ENCODE measurements around the gene ARHGEF17.

The ARHGEF17 gene

GRCh38 chr11:73292525-73292894 is 15.6 kb upstream of the ARHGEF17 start:
- DNase-seq (ENCODE audit: low read depth, low spot score), result peak; percentile 52

GRCh38 chr11:73293356-73293936 is 14.6 kb upstream of the ARHGEF17 start:
- DNase-seq (ENCODE audit: low read depth, low spot score), result no peak

GRCh38 chr11:73294604-73295003 is 13.5 kb upstream of the ARHGEF17 start:
- DNase-seq (ENCODE audit: low read depth, low spot score), result no peak

DNA sequence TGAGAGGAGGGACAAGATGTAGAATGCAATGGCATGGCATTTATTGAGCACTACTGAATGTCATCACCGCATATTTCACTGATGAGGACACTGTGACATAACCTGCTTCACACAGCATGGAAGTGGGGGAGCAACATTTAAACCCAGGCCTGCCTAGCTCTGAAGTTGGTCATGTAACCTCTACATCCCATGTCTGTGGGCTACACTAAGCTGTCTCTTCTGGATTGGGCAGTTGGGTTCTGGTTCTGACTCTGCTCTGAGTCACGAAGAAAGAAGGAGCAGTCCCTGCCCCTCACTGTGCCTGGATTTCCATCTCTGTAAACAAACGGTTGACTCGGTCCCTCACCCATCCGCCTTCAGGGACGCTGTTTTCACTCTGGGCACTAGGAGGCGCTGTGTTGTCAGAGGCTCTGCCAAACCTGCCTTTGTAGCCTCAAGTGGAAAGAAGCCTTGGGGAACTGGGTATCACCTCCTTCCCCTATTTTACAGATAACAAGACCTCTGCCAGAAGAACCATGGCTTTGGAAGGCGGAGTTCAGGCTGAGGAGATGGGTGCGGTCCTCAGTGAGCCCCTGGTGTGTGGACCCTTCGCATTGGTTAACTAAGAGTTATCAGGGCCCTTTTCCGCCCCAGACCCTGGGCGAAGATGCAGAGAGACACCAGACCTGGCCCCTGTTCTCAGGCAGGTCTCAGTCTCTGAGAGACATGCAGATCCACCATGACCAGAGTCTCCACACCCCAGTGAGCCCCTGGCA is 12.7 kb upstream of the ARHGEF17 start:
- DNase-seq (ENCODE audit: low read depth, low spot score), result peak; percentile 85

DNA sequence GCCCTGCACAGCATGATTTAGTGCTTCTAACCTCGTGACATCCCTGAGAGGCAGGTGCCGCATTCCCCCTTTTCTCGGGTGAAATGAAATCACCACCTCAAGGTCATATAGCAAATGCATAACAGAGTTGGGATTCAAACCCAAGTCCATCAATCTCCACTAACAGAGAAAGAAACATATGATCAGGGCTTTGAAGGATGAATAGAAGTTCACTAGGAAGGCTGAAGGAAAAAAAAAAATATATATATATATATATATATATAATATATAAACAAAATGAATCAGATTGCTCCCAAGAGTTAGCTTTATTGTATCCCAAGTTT is 12.1 kb upstream of the ARHGEF17 start:
- DNase-seq (ENCODE audit: low read depth, low spot score), result no peak

- no peak for DNase-seq (ENCODE audit: low read depth, low spot score)
Measured at GRCh38 chr11:73296501-73297230, 11.4 kb upstream of the ARHGEF17 start.

DNA sequence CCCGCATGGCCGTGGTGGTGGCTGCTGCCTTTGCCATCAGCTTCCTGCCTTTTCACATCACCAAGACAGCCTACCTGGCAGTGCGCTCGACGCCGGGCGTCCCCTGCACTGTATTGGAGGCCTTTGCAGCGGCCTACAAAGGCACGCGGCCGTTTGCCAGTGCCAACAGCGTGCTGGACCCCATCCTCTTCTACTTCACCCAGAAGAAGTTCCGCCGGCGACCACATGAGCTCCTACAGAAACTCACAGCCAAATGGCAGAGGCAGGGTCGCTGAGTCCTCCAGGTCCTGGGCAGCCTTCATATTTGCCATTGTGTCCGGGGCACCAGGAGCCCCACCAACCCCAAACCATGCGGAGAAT is 10.9 kb upstream of the ARHGEF17 start:
- no peak for DNase-seq (ENCODE audit: low read depth, low spot score)

- no peak for DNase-seq (ENCODE audit: low read depth, low spot score)
Measured at GRCh38 chr11:73297702-73298101, 10.4 kb upstream of the ARHGEF17 start.

DNA sequence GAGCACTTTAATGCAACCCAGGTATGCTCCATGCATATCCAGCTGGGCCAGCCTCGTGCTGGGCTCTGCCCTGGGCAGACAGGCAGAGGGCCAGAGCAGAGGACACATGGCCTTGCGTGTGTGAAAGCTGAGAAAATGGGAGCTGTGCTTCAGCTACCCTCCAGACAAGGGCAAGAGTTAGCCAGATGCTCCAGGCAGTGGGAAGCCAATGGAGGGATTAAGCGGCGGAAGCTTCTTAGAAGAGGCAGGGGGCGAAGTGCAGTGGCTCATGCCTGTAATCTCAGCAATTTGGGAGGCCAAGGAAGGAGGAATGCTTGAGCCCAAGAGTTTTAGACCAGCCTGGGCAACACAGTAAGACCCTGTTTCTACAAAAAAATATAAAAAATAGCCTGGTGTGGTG is 9.8 kb upstream of the ARHGEF17 start:
- DNase-seq (ENCODE audit: low read depth, low spot score), result no peak

DNA sequence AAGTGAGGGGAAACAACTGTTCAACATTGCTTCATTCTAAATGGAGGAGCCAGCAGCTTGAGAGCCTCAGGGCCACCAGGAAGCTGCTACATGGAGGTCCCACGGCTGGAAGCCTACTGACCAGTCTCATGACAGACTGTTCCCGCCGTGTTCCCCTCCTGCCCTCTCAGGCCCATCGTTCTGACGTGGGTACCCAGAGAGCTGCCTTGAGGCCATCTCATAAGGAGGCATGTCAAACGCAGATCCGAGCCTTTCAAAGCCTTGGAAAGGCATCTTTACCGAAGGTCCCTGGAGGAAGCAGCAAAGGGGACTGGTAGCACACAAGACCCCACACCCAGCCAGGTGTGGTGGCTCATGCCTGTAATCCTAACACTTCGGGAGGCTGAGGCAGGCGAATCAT is 8.3 kb upstream of the ARHGEF17 start:
- no peak for DNase-seq (ENCODE audit: low read depth, low spot score)

- no peak for DNase-seq (ENCODE audit: low read depth, low spot score)
Measured at GRCh38 chr11:73306069-73306841, 1.8 kb upstream of the ARHGEF17 start.

- DNase-seq (ENCODE audit: low read depth, low spot score), result no peak
Measured at GRCh38 chr11:73306977-73307322, 1.1 kb upstream of the ARHGEF17 start.

DNA sequence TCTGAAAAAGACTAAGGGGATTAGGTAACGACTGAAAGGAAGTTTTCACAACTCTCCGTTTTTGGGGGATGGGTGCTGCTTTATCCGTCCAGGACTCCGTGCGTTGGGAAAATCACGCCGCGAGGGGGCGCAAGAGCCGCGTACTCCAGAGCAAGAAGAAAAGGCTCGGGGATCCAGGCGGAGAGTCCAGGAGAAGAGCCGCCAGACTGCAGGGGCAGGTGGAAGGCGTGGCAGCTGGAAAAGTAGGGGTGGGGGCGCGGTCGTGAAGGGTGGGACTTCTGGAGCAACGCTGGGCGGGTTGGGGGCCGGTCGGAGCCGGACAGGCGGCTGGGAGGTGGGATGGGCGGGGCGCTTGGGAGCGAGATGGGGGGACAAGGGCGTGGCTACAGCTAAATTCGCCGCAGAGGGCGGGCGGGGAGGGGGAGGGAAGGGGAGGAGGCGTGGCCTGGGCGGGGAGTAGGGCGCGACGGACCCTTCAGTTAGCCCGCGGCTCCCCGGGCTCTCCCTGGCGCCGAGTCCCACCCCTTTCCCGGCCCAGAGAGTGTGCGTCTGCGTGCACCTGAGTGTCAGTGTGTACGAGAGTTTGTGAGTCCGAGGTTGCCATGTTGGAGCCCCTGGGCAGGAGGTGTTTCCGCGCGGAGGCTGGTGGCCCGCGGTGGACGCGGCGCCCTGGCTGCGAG is 613 bp upstream of the ARHGEF17 start:
- peak; percentile 99 for DNase-seq (ENCODE audit: low read depth, low spot score)

DNA sequence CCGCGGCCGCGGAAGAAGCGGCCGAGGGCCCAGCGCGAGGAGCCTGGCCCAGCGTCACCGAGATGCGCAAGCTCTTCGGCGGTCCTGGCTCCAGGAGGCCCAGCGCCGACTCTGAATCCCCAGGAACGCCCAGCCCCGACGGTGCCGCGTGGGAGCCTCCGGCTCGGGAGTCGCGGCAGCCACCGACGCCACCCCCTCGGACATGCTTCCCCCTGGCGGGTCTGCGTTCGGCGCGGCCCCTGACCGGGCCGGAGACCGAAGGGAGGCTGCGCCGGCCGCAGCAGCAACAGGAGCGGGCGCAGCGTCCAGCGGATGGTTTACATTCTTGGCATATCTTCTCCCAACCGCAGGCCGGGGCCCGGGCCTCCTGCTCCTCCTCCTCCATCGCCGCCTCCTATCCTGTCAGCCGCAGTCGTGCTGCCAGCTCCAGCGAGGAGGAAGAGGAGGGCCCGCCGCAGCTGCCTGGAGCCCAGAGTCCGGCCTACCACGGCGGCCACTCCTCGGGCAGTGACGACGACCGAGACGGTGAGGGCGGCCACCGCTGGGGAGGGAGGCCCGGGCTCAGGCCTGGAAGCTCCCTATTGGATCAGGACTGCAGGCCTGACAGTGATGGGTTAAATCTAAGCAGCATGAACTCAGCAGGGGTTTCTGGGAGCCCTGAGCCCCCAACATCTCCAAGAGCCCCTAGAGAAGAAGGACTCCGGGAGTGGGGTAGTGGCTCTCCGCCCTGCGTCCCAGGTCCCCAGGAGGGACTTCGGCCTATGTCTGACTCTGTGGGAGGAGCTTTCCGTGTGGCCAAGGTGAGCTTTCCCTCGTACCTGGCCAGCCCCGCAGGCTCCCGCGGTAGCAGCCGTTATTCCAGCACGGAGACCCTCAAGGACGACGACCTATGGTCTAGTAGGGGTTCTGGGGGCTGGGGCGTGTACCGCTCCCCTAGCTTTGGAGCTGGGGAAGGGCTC is 1.2 kb downstream of the ARHGEF17 start:
- peak; percentile 98 for DNase-seq (ENCODE audit: low read depth, low spot score)

DNA sequence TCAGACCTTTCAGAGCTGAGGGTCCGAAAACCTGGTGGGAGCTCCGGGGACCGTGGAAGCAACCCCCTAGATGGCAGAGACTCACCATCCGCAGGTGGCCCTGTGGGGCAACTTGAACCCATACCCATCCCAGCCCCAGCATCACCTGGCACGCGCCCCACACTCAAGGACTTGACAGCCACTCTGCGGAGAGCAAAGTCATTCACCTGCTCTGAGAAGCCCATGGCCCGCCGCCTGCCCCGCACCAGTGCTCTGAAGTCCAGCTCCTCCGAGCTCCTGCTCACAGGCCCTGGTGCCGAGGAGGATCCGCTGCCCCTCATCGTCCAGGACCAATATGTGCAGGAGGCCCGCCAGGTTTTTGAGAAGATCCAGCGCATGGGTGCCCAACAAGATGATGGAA is 2.0 kb downstream of the ARHGEF17 start:
- no peak for DNase-seq (ENCODE audit: low read depth, low spot score)

DNA sequence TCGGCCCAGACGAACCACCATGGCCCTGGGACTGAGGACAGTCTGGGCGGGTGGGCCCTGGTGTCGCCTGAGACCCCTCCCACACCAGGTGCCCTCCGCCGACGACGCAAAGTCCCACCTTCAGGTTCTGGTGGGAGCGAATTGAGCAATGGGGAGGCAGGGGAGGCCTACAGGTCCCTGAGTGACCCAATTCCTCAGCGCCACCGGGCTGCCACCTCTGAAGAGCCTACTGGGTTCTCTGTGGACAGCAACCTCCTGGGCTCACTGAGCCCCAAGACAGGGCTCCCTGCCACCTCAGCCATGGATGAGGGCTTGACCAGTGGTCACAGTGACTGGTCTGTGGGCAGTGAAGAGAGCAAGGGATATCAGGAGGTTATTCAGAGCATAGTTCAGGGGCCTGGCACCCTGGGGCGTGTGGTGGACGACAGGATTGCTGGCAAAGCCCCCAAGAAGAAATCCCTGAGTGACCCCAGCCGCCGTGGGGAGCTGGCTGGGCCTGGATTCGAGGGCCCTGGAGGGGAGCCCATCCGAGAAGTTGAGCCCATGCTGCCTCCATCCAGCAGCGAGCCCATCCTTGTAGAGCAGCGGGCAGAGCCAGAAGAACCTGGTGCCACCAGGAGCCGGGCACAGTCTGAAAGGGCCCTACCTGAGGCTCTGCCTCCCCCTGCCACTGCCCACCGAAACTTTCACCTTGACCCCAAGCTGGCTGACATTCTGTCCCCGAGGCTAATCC is 2.8 kb downstream of the ARHGEF17 start:
- DNase-seq (ENCODE audit: low read depth, low spot score), result no peak

DNA sequence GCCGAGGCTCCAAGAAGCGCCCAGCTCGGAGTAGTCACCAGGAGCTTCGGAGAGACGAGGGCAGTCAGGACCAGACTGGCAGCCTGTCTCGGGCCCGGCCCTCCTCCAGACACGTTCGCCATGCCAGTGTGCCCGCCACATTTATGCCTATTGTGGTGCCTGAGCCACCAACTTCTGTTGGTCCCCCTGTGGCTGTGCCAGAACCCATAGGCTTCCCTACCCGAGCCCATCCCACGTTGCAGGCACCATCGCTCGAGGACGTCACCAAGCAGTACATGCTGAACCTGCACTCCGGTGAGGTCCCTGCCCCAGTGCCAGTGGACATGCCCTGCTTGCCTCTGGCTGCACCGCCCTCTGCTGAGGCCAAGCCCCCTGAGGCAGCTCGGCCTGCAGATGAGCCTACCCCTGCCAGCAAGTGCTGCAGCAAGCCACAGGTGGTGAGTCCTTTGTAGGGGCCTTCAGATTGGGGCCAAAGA is 3.4 kb downstream of the ARHGEF17 start:
- no peak for DNase-seq (ENCODE audit: low read depth, low spot score)

DNA sequence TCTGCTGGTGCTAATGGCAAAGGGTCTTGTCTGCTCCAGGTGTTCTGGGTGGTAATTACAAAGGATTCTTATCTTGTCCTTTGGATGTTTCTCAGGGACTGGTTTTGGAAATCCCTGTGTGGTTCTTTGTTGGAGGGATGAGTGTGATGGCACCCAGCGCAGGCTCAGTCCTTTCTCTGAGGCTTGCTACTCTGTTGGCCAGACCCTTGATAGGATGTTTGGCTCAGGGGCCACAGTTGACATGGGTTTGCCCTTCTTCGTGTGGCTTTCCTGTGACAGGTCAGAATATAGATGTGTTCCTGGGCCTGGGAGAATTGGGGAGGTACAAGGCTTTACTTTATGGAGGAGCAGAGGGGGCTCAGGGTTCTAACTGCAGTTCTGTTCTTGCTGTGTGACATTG is 4.0 kb downstream of the ARHGEF17 start:
- DNase-seq (ENCODE audit: low read depth, low spot score), result no peak

DNA sequence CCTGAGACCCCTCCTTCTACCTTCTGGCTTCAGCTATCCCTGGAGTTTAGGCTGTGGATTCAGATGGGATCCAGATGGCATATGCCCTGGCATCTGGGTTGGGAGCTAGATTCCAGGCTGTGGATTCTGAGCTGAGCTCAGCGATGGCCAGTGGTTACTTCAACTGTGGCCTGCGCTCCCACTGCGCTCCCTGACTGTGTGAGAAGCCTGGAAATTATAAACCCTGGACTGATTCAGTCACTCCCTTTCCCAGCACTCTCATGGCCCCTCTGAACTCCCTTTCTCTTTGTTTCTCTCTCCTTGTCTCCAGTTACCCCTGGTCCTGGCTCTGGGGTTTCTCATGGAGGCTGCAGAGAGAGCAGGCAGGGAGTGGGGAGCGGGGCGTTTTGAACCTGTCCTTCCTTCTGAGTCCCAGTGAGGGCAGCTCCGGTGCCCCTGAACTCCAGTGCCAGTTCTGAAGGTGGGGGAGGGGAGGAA is 4.8 kb downstream of the ARHGEF17 start:
- peak; percentile 51 for DNase-seq (ENCODE audit: low read depth, low spot score)

DNA sequence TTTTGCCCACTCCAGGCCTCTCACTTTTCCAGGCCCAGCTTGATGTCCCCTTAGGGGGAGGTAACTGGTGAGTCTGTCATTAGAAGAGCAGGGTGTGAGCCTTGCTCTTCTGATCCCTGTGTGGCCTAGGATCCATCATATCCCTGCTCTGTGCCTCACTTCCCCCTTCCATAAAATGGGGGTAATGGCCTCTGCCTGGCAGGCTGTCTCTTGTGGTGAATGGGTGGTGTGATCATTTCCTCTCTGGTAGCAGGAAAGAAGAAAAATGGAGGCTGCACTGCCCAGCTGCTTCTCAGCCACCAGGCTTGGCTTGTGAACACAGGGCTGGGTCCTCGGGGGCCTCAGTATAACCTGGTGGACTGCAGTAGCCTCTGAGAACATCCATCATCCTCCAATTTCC is 5.6 kb downstream of the ARHGEF17 start:
- DNase-seq (ENCODE audit: low read depth, low spot score), result no peak
